CD4-positive, alpha-beta T cell treated with Interleukin-4 for 4 hours (primary cell): ENCODE results near the gene PDE1C.

Experiments
- DNase-seq: peaks from one replicate; pipeline ENCODE4 v3.0.0-alpha.2; 2020

The PDE1C gene

DNA sequence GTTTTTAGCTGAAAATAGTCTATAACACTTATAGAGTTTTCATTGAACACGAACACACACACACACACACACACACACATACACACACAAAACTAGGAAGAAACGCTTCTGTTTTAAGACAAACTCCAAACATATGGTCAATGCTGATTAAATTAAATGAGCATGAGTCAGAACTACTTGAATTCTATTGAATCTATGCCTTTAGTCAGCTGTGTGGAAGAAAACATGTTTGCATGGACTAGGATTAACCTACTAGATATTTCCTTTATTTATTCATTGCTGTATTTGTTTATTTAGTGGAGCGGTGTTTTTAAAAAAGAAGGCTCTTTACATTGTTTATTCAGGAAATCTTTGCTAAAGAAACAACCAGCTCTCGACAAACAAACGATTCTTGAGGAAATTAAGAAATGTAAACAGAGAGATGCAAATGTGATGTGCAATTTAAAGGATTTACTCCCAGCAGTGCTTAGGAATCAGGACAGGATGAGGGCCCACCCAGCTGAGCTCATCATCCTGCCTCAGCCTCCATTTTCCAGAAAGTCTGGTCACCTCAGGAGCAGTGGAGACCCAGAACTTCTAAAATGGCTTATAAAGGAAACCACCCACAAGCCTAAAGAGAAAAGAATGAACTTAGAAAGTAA is 83.2 kb downstream of the PDE1C start:
- DNase-seq, result no peak

- DNase-seq, result no peak
Observed at GRCh38 chr7:31982962-31983361, 87.2 kb downstream of the PDE1C start.

- no peak for DNase-seq
Observed at GRCh38 chr7:31981874-31982390, 88.3 kb downstream of the PDE1C start.

- no peak for DNase-seq
Observed at GRCh38 chr7:31979690-31980330, 90.4 kb downstream of the PDE1C start.

DNA sequence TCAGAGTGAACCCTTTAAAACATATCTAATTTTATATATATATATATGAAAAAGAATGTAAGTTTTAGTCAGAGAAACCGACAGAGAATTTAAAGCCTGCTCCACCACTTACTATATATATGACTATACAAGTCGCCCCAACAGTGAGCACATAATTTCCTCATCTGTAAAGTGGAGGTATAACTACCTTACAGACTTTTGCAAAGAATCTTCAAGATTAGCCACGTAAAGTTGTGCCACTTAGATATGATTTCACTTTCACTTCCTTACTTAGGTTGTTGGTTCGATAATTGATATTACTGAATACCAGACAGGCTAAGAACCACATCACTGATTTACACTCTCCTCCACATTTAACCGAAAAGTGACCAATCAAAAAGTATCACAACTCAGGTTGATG is 94.7 kb downstream of the PDE1C start:
- no peak for DNase-seq

GRCh38 chr7:31974351-31974750 is 95.9 kb downstream of the PDE1C start:
- DNase-seq, result no peak

DNA sequence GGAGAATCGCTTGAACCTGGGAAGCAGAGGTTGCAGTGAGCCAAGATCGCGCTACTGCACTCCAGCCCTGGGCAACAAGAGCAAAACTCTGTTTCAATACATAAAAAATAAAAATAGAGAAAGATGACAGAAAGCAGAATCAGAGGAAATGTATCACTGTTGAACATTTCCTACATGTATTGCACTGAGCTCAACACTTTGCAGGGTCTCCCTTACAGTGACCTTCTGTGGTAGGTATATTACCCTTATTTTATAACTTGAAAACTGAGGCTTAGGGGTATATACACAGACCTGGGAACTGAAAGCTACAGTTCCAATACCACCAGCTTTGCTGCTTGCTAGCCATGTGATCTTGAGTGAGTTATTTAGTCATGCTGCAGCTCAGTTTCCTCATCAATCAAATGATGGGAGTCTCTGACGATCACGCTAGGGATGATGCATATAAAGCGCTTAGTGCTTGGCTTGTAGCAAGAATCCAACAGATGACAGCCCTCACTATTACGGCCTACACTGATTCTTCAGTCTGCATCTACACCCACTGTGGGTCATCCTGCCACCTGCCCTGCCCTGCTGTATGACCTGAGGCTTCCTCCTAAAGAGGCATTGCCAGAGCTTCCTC is 99.0 kb downstream of the PDE1C start:
- no peak for DNase-seq

DNA sequence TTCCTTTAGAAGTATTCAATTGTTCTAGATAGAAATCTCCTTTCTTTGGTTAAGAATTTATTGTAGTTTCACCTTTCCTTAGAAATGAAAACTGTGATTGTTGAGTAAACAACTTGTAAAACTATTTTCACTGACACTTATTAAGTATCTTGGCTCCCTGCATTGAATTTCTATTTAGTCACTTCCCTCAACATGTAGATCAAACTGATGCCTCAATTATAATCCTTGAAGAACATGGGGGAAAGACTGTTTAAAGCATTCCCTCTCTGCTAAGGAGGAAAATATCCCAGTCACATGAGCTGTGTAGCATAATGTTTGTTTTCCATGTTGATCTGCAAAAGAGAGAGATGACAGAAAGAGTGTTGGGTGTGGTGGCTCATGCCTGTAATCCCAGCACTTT is 99.7 kb downstream of the PDE1C start:
- no peak for DNase-seq

GRCh38 chr7:31963569-31964175 is 106.5 kb downstream of the PDE1C start:
- no peak for DNase-seq

- DNase-seq, result no peak
Observed at GRCh38 chr7:31962246-31962645, 108.0 kb downstream of the PDE1C start.

GRCh38 chr7:31958226-31958625 is 112.0 kb downstream of the PDE1C start:
- DNase-seq, result no peak

DNA sequence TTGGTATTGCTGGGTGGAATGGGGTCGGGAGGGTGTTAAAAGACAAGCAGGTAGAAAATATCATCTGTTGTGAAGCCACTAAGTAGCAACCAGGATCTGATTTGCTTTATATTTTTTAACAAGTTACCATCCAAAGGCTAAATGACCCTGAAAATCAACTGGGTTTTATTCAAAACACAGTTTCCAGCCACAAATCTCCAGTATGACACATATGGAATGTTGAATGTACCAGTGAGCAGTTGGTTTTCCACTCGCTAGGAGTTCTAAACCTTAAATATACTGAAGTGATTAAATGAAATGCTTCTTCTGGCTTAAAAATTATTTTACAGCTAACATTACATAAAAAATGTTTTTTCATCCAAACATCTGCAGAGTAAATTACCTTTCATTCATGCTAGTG is 112.5 kb downstream of the PDE1C start:
- no peak for DNase-seq

DNA sequence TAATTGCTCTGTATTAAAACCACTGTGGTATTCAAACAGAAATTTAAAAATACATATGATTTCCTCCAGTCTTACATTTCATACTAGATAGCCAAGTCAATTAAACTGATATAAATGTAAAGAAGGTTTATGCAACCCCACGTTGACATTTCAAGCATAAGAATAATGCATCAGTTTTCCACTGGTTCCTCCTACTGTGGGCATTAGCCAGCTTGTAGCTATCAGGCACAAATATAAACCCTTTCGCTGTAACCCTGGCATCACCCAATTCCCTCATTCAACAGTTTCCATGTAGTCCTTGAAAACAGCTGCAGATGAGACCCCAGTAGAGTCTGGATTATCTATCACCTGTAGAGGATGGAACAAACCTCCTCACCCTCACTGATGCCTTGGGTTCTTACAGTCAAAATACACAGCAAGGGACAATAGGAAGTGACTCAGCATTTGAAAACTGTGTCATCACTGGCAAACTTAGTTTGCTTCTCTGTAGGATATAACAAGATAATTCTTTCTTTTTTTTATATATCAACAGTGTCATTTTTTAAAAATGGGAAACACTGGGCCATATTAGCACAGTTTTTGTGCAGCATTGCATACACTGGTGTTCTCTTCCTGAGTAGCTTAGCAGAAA is 113.0 kb downstream of the PDE1C start:
- DNase-seq, result no peak

DNA sequence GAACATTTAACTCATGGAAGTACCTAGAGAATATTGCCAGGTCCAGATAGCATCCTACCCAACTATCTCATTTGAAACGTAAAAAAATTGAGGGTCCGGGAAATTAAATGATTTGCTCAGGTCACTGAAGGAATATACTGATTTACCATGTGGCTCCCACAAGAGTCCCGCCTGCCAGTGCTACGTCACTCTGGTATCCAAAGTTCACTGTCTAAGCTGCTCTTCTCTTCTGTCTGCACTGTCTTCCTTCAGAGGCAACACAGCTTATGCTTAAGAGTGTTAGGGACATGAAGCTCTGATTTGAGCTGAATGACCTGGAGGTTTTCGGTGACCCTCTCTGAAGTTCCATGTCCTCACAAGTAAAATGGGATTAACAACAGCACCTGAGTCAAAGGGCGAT is 114.6 kb downstream of the PDE1C start:
- no peak for DNase-seq

DNA sequence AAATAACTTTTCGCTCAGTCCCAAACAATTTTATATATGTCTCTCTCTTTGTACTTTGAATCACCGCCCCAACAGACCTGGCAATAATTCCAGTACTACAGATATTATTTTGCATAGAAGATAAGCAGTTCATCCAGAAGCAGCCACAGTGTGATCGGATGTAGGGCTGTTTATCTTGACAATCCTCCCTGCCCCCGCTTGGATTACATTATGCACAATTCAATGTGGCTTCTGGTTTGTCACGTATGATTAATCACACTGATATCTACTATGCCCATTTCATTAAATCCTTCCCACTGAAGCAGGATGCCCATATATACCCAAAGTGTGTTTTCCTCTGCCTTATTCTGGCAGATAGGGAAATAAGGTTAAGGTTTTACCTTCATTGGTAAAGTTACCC is 115.2 kb downstream of the PDE1C start:
- no peak for DNase-seq

GRCh38 chr7:31954500-31954899 is 115.7 kb downstream of the PDE1C start:
- no peak for DNase-seq

- DNase-seq, result no peak
Observed at GRCh38 chr7:31953432-31953831, 116.8 kb downstream of the PDE1C start.

- DNase-seq, result no peak
Observed at GRCh38 chr7:31950091-31950755, 120.0 kb downstream of the PDE1C start.

GRCh38 chr7:31948029-31948428 is 122.2 kb downstream of the PDE1C start:
- no peak for DNase-seq

DNA sequence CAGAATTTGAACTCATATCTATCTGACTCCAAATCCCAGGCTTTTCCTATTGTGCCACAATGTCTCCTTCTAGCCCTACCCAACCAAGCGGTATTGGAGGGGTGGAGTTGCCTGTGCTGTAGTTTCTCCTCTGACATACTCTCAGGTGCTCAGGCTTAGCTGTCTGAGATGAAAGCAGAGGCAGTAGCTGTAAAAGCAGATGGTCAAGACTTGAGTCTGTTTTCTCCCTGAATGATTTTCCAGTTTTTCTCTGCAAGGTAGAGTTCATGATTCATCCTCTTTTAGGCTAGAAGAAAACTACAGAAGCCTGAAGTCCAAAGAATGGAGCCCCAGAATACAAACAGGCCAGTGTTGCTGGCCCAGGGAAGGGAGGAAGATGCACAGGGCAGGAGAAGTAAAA is 130.0 kb downstream of the PDE1C start:
- no peak for DNase-seq

DNA sequence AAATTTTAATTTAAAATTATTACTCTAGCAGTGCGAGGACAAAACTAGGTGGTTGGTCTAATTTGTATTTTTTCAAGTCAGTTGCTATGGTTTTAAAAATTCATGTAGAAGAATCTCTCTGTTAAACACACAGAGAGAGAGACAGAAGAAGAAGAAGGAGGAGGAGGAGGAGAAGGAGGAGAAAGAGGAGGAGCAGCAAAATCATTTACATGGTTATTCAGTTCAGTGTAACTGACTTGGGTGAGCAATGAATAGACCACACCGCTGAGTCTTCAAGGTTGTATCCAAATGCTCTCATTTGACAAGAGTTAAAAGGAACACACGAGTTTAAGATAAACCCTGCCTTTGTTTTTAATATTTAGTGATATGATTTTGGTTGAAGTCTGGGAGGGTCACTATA is 131.1 kb downstream of the PDE1C start:
- no peak for DNase-seq

DNA sequence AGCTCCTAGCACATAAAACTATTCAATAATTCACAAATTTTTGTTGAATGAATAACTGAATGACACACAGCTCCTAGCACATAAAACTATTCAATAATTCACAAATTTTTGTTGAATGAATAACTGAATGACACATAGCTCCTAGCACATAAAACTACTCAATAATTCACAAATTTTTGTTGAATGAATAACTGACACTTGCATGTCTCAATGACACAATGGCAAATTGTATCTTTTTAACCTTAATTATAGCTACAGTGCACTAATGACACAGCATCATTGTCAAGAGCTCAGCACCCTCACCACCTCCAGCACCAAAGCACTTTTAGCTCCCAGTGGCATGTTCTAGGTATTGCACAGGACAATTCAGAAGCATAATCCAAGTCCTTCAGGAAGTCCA is 131.6 kb downstream of the PDE1C start:
- no peak for DNase-seq

GRCh38 chr7:31937982-31938381 is 132.2 kb downstream of the PDE1C start:
- DNase-seq, result no peak
